Thoracic aorta (tissue), 2 donors: ENCODE results near the gene PTPRN2. TPM values are rescaled to one million over a fixed set of nuclear protein-coding genes. Genes with fewer than 3 reads are reported as not detected.

Source experiments
- ATAC-seq: fragments of 150-250 bp; one replicate; pipeline ENCODE4 v1.8.0; 2017; ENCODE audit warnings: low read depth; ENCODE audit not compliant: insufficient number of reproducible peaks, low FRiP score
- DNase-seq: peaks from one replicate; pipeline ENCODE4 v3.0.0-alpha.2; 2020; ENCODE audit warnings: low spot score
- H3K27ac ChIP-seq, 2 donors: fragments of 200-600 bp; sonication (generic); 1 replicate in 1 of 2; 2 replicates in 1 of 2; pipeline ENCODE4 v1.5.1; 2016; ENCODE audit warnings: mild to moderate bottlenecking in 2 of 2, moderate library complexity in 2 of 2
- H3K27me3 ChIP-seq: fragments of 200-600 bp; sonication (generic); replicated peaks from 2 replicates; pipeline ENCODE4 v1.6.0; 2016; ENCODE audit warnings: mild to moderate bottlenecking; ENCODE audit not compliant: insufficient read depth
- H3K36me3 ChIP-seq: fragments of 200-600 bp; sonication (generic); one replicate; pipeline ENCODE4 v1.5.1; 2016
- H3K4me1 ChIP-seq, 2 donors: fragments of 200-600 bp; sonication (generic); 1 replicate in 1 of 2; 2 replicates in 1 of 2; pipeline versions ENCODE4 v1.5.1 to v1.6.0; 2016; ENCODE audit warnings: low read depth in 2 of 2, mild to moderate bottlenecking in 1 of 2; ENCODE audit not compliant: control insufficient read depth in 1 of 2
- H3K4me3 ChIP-seq: fragments of 200-600 bp; sonication (generic); 2 replicates; pipeline ENCODE4 v1.5.1; 2016; ENCODE audit warnings: mild to moderate bottlenecking
- H3K9me3 ChIP-seq: fragments of 200-600 bp; sonication (generic); 2 replicates; pipeline ENCODE4 v1.5.1; 2016
- CTCF ChIP-seq: fragments of 200-600 bp; sonication (generic); IDR thresholded peaks from one replicate; pipeline ENCODE4 v1.5.1; 2019; ENCODE audit warnings: antibody characterized with exemption
- total RNA-seq, 2 donors: library from RNA; depleted of rRNA; stranded (reverse); fragments of >200 nt; gene quantifications; one replicate each; pipeline versions ENCODE4 v1.1.0 to v1.2.3, GENCODE V29; 2016

PTPRN2 gene
- total RNA-seq, 2 donors from 2014 or later, result 2.2 to 3.1 TPM

DNA sequence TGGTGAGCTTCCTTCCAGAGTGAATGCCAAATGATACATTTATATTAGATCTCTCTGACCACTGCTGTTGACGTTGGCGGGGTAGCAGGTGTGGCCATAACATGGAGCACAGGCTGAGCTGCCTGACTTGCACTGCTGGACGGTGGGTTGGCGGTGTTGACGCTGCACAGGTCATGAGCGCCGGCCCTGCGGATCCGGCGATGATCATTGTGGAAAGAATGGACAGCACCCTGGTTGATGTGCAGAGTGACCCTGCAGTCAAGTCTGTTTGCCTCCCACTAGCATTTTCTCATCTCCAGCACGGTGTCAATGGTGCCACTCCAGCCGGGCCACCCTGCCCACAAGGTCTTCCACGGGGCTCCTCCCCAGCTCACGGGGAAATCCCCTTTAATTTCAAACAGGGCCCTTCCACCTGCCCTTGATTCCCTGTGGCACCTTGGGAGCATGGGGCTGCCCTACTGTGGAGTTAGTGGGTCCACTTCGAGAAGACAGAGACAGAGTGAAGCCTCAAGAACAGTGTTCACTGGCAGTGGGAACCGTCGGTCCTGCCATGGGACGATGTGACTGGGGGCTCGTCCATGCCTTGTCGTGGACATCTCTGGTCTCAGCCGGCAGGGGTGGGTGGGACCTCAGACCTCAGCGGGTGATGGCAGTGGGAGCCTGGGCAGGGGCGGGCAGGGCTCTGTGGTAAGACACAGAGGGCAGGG is 613.5 kb downstream of the PTPRN2 start:
- TF ChIP-seq CTCF, result no peak
- H3K36me3 ChIP-seq, result no peaks in the 10 kb centered on the region
- no peak for DNase-seq
- H3K27me3 ChIP-seq, result no peaks in the 10 kb centered on the region
- no peak overlapping the region for H3K27ac ChIP-seq
- peaks cover 11% of the 10 kb centered on the region for H3K9me3 ChIP-seq
- no peak overlapping the region for H3K4me3 ChIP-seq
- no peak for ATAC-seq
- no peaks in the 10 kb centered on the region for H3K4me1 ChIP-seq

DNA sequence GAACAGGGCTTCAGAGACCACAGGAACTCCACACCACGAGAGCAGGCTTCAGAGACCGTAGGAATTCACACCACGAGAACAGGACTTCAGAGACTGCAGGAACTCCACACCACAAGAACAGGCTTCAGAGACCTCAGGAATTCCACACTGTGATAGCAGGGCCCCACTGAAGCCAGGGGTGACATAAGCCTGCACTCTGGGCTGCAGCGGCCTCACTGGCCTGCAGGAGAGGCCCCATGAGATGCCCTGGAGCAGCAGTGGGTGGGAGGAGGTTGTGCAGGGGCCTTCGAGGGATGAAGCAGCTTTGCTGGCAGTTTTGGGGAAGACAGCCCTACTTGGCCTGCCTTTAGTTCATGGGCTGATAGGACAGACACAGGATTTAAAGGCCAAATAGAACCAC is 614.7 kb downstream of the PTPRN2 start:
- H3K4me3 ChIP-seq, result no peak overlapping the region
- DNase-seq, result no peak
- H3K27me3 ChIP-seq, result no peaks in the 10 kb centered on the region
- ATAC-seq, result no peak
- no peaks in the 10 kb centered on the region for H3K4me1 ChIP-seq
- no peak overlapping the region for H3K27ac ChIP-seq
- TF ChIP-seq CTCF, result no peak
- no peaks in the 10 kb centered on the region for H3K36me3 ChIP-seq
- H3K9me3 ChIP-seq, result peaks cover 11% of the 10 kb centered on the region

DNA sequence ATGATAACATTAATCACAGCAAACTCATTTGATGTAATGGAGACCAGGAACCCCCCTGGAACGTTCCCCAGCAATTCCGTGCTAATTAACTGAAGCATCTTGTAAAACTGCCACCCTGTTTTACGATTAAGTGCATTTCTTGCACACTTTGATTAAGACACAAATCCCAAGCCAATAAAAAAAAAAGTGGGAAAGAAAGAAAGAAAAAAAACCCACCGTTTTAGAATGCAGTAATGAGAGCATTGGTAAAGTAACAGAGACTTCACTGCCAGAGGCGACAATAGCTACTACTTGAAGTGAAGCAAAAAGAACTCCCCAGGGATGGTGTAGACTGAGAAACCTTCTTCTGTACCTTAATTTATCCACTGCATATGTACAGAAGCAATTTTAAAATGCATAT is 616.1 kb downstream of the PTPRN2 start:
- no peaks in the 10 kb centered on the region for H3K4me1 ChIP-seq
- H3K27me3 ChIP-seq, result no peaks in the 10 kb centered on the region
- H3K27ac ChIP-seq, result no peak overlapping the region
- H3K9me3 ChIP-seq, result peaks cover 11% of the 10 kb centered on the region
- DNase-seq, result no peak
- TF ChIP-seq CTCF, result no peak
- H3K36me3 ChIP-seq, result no peaks in the 10 kb centered on the region
- no peak for ATAC-seq
- H3K4me3 ChIP-seq, result no peak overlapping the region

GRCh38 chr7:157970744-157971143 is 616.9 kb downstream of the PTPRN2 start:
- no peak overlapping the region for H3K27ac ChIP-seq
- no peak for TF ChIP-seq CTCF
- H3K36me3 ChIP-seq, result no peaks in the 10 kb centered on the region
- H3K27me3 ChIP-seq, result no peaks in the 10 kb centered on the region
- DNase-seq (no peak), ATAC-seq (no peak)
- H3K4me3 ChIP-seq, result no peak overlapping the region
- H3K9me3 ChIP-seq, result peaks cover 11% of the 10 kb centered on the region
- H3K4me1 ChIP-seq, result no peaks in the 10 kb centered on the region

DNA sequence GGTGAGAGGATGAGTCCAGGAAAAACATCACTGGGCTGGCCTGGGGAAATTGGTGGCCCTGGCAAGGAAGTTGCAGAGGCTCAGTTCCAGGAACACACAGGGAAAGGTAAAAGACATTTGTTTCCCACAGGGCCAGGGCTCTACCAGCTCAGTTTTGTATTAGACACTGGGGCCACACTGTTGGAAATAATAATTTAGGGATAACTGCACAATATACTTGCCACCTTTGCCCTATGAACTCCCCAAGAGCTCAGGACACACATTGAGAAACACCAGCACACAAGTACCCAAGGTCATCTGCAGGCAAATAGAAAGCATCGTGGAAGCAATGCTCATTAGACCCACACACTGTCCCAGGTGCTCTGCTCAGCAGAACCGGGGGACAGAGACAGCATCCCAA is 617.6 kb downstream of the PTPRN2 start:
- DNase-seq (no peak), ATAC-seq (no peak)
- Histone ChIP-seq H3K36me3 (no peaks in the 10 kb centered on the region), H3K27me3 (no peaks in the 10 kb centered on the region), H3K27ac (no peak overlapping the region), H3K4me1 (no peaks in the 10 kb centered on the region), H3K9me3 (peaks cover 11% of the 10 kb centered on the region), H3K4me3 (no peak overlapping the region)
- no peak for TF ChIP-seq CTCF
